GM19328 (cell line): ENCODE results near the gene TSEN2.
"Not testable (repeated sequence)": the region's sequence is repeated elsewhere in the genome, so short reads cannot be mapped to it uniquely, and the experiment has no call there.

Source experiments
- ATAC-seq: cut with Tn5 transposase; IDR thresholded peaks from one replicate; pipeline ENCODE4 v1.9.1; 2021; ENCODE audit warnings: mild to moderate bottlenecking, moderate library complexity; ENCODE audit not compliant: unreplicated experiment

The TSEN2 gene

GRCh38 chr3:12484198-12484982 lies at the start of gene TSEN2:
Gene TSEN2 (plus strand): TSS chr3:12484480. CDS start chr3:12489801, 5,321 bp downstream.
- peak; percentile 90 for ATAC-seq

GRCh38 chr3:12436514-12437220 lies 47.6 kb upstream of the TSEN2 start:
- no peak for ATAC-seq

- no peak for ATAC-seq
These were observed 47.1 kb upstream of the TSEN2 start for GRCh38 chr3:12437221-12437605.

- ATAC-seq, result no peak
These were observed 46.4 kb upstream of the TSEN2 start for GRCh38 chr3:12437861-12438260.

- no peak for ATAC-seq
These were observed 46.0 kb upstream of the TSEN2 start for GRCh38 chr3:12438318-12438717.

GRCh38 chr3:12439161-12439940 lies 44.9 kb upstream of the TSEN2 start:
- ATAC-seq, result no peak

GRCh38 chr3:12440927-12441714 lies 43.2 kb upstream of the TSEN2 start:
- ATAC-seq, result no peak

- ATAC-seq, result no peak
These were observed 41.4 kb upstream of the TSEN2 start for GRCh38 chr3:12442654-12443501.

GRCh38 chr3:12443781-12444522 lies 40.3 kb upstream of the TSEN2 start:
- ATAC-seq, result no peak

GRCh38 chr3:12444582-12445471 lies 39.5 kb upstream of the TSEN2 start:
- ATAC-seq, result no peak

GRCh38 chr3:12445523-12446240 lies 38.6 kb upstream of the TSEN2 start:
- ATAC-seq, result no peak

- no peak for ATAC-seq
These were observed 38.0 kb upstream of the TSEN2 start for GRCh38 chr3:12446298-12446697.

- ATAC-seq, result no peak
These were observed 37.2 kb upstream of the TSEN2 start for GRCh38 chr3:12447075-12447474.

GRCh38 chr3:12448404-12449202 lies 35.7 kb upstream of the TSEN2 start:
- ATAC-seq, result not testable (repeated sequence)

- ATAC-seq, result no peak
These were observed 34.2 kb upstream of the TSEN2 start for GRCh38 chr3:12449889-12450682.

- ATAC-seq, result no peak
These were observed 32.8 kb upstream of the TSEN2 start for GRCh38 chr3:12451481-12451880.
